ENCODE data around the gene LMNA.
A peak's percentile ranks its signal among the peaks of the same experiment; 100 is the strongest.

The LMNA gene

DNA sequence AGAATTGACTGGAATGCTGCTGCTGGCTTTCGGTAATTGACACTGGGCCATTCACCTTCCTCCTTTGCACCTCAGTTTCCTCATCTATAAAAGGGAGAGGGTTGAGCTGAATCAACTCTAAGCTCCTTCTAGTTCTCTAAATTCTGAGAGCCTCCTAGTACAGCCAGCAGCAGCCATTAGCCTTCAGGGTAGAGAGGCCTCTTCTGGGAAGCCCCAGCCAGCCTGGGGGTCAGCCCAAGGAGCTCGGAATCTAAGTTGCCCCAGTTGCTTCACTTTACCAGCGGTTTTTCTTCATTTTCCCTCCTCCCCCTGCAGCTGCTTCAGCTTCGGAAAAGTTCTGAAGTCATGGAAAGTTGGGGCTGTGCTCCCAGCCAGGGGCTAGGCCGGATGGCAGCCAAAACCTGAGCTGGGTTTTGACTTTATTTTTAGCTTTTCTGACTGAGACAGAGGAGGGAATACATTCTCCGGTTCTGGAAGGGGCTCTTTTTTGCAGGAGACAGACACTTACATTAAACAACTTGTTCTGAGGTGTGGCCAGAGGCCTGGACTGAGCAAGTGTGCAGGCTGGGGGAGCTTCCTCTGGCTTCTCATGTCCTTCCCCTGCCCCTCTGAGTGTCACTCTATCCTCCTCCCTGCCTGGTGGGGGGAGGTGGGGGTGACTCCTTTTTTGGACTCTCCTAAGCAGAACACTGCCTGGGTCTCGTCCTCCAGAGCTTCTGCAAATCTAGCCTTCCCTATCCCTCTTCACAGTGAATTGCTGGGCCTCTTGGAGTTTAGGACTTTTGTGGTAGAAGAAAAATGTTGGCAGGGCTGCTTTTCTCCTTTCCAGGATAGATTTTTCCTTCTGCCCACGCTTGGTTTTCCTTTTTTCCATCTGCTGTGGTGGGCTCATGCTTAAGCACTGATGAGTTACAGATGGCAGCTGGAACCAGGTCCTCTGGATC lies 14.4 kb downstream of the LMNA start:
- Histone ChIP-seq H3K27ac (ENCODE audit: low read depth, low read length) (no peak overlapping the region), H4K20me1 (ENCODE audit: control insufficient read depth, insufficient read depth, low read depth, low read length) (no peaks in the 10 kb centered on the region), H3K36me3 (ENCODE audit: control insufficient read depth, low read length) (no peaks in the 10 kb centered on the region), H3K4me3 (ENCODE audit: low read length) (no peak overlapping the region), H3K27me3 (ENCODE audit: control insufficient read depth, low read length) (no peaks in the 10 kb centered on the region), H3K9me3 (ENCODE audit: control insufficient read depth, insufficient read depth, low read length) (no peaks in the 10 kb centered on the region), H3F3A (ENCODE audit: control insufficient read depth, insufficient read depth) (peaks cover 3% of the 10 kb centered on the region; the same call in 1 of the 2 replicates), H3K4me2 (ENCODE audit: low read length) (no peak overlapping the region), H3K9me2 (replicated peaks; ENCODE audit: control insufficient read depth, low read length) (no peaks in the 10 kb centered on the region), H3K79me2 (ENCODE audit: control insufficient read depth, low read length) (no peaks in the 10 kb centered on the region), H3K4me1 (ENCODE audit: control insufficient read depth, low read length) (peaks cover 28% of the 10 kb centered on the region)
- TF ChIP-seq, protein P1, sequence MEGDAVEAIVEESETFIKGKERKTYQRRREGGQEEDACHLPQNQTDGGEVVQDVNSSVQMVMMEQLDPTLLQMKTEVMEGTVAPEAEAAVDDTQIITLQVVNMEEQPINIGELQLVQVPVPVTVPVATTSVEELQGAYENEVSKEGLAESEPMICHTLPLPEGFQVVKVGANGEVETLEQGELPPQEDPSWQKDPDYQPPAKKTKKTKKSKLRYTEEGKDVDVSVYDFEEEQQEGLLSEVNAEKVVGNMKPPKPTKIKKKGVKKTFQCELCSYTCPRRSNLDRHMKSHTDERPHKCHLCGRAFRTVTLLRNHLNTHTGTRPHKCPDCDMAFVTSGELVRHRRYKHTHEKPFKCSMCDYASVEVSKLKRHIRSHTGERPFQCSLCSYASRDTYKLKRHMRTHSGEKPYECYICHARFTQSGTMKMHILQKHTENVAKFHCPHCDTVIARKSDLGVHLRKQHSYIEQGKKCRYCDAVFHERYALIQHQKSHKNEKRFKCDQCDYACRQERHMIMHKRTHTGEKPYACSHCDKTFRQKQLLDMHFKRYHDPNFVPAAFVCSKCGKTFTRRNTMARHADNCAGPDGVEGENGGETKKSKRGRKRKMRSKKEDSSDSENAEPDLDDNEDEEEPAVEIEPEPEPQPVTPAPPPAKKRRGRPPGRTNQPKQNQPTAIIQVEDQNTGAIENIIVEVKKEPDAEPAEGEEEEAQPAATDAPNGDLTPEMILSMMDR (IDR thresholded peaks at IDR 0.05; ENCODE audit: low read depth, low read length, poor library complexity, severe bottlenecking): no peak
- TF ChIP-seq EZH2phosphoT487 (IDR thresholded peaks at IDR 0.05; ENCODE audit: borderline replicate concordance, low read length): no peak

DNA sequence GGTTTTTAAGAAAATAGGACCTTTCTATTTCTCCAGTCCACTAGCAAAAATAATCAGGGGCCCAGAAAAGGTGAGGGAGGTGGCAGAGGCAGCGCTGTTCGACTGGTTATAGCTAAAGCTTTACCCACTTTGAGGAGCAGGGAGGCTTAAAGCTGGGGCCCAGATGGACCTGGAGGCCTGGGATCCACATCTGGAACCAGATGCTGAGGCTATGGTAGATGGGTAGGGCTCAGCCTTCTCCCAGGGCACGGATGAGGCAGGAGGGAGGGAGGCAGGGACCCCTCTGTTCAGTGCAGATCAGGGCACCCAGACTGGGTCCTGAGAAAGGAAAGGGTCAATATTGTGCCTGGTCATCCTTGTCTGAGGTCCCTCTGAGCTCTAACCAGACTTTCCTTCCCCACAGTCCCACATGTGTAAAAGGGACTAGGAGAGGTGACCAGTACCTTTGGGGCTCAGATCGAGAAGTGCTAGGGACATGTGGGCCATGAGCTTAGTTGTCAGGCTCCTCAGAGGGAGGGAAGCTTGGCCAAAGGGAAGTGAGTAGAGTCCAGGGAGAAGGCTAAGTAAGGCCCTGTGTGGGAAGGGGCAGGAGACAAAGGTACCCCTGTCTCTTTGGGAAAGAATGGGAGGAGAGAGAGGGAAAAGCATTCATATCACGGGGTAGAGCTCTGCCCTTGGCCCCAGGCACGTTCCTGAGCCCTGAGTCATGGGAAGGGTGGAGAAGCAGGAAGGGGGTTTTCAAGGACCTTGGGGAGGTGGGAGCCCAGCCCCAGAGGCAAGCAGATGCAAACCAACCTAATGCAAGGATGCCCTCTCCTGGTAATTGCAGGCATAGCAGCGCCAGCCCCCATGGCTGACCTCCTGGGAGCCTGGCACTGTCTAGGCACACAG lies 15.4 kb downstream of the LMNA start:
- no peaks in the 10 kb centered on the region for H3K27me3 ChIP-seq (ENCODE audit: control insufficient read depth, low read length)
- H3F3A ChIP-seq (ENCODE audit: control insufficient read depth, insufficient read depth): peaks cover under 1% of the 10 kb centered on the region; the same call in 1 of the 2 replicates
- no peaks in the 10 kb centered on the region for H3K9me2 ChIP-seq (replicated peaks; ENCODE audit: control insufficient read depth, low read length)
- H3K4me1 ChIP-seq (ENCODE audit: control insufficient read depth, low read length): peaks cover 18% of the 10 kb centered on the region
- no peaks in the 10 kb centered on the region for H4K20me1 ChIP-seq (ENCODE audit: control insufficient read depth, insufficient read depth, low read depth, low read length)
- no peaks in the 10 kb centered on the region for H3K79me2 ChIP-seq (ENCODE audit: control insufficient read depth, low read length)
- TF ChIP-seq, protein P1 (IDR thresholded peaks at IDR 0.05; ENCODE audit: low read depth, low read length, poor library complexity, severe bottlenecking): peak; percentile 96
- no peak for TF ChIP-seq EZH2phosphoT487 (IDR thresholded peaks at IDR 0.05; ENCODE audit: borderline replicate concordance, low read length)
- no peak overlapping the region for H3K4me3 ChIP-seq (ENCODE audit: low read length)
- no peak overlapping the region for H3K4me2 ChIP-seq (ENCODE audit: low read length)
- no peak overlapping the region for H3K27ac ChIP-seq (ENCODE audit: low read depth, low read length)
- H3K36me3 ChIP-seq (ENCODE audit: control insufficient read depth, low read length): no peaks in the 10 kb centered on the region
- H3K9me3 ChIP-seq (ENCODE audit: control insufficient read depth, insufficient read depth, low read length): no peaks in the 10 kb centered on the region

DNA sequence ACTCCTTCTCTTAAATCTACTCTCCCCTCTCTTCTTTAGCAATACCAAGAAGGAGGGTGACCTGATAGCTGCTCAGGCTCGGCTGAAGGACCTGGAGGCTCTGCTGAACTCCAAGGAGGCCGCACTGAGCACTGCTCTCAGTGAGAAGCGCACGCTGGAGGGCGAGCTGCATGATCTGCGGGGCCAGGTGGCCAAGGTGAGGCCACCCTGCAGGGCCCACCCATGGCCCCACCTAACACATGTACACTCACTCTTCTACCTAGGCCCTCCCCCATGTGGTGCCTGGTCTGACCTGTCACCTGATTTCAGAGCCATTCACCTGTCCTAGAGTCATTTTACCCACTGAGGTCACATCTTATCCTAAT lies 16.0 kb downstream of the LMNA start:
- Histone ChIP-seq H3K27me3 (ENCODE audit: control insufficient read depth, low read length) (no peaks in the 10 kb centered on the region), H3K4me1 (ENCODE audit: control insufficient read depth, low read length) (peaks cover 16% of the 10 kb centered on the region), H3K36me3 (ENCODE audit: control insufficient read depth, low read length) (no peaks in the 10 kb centered on the region), H3K9me2 (replicated peaks; ENCODE audit: control insufficient read depth, low read length) (no peaks in the 10 kb centered on the region), H3F3A (ENCODE audit: control insufficient read depth, insufficient read depth) (no peaks in the 10 kb centered on the region), H4K20me1 (ENCODE audit: control insufficient read depth, insufficient read depth, low read depth, low read length) (no peaks in the 10 kb centered on the region), H3K4me3 (ENCODE audit: low read length) (no peak overlapping the region), H3K9me3 (ENCODE audit: control insufficient read depth, insufficient read depth, low read length) (no peaks in the 10 kb centered on the region), H3K4me2 (ENCODE audit: low read length) (no peak overlapping the region), H3K27ac (ENCODE audit: low read depth, low read length) (no peak overlapping the region), H3K79me2 (ENCODE audit: control insufficient read depth, low read length) (no peaks in the 10 kb centered on the region)
- TF ChIP-seq, protein P1 (IDR thresholded peaks at IDR 0.05; ENCODE audit: low read depth, low read length, poor library complexity, severe bottlenecking): no peak
- TF ChIP-seq EZH2phosphoT487 (IDR thresholded peaks at IDR 0.05; ENCODE audit: borderline replicate concordance, low read length): no peak
